Activated CD8-positive, alpha-beta memory T cell treated with anti-CD3 and anti-CD28 coated beads for 48 hours (primary cell): ENCODE results near the gene RNH1.

Experiments used
- DNase-seq, 3 experiments: peaks; one replicate each; pipeline ENCODE4 v3.0.0-alpha.2; 2020; ENCODE audit warnings: low read depth in 2 of 3, low spot score in 2 of 3

The RNH1 gene

DNA sequence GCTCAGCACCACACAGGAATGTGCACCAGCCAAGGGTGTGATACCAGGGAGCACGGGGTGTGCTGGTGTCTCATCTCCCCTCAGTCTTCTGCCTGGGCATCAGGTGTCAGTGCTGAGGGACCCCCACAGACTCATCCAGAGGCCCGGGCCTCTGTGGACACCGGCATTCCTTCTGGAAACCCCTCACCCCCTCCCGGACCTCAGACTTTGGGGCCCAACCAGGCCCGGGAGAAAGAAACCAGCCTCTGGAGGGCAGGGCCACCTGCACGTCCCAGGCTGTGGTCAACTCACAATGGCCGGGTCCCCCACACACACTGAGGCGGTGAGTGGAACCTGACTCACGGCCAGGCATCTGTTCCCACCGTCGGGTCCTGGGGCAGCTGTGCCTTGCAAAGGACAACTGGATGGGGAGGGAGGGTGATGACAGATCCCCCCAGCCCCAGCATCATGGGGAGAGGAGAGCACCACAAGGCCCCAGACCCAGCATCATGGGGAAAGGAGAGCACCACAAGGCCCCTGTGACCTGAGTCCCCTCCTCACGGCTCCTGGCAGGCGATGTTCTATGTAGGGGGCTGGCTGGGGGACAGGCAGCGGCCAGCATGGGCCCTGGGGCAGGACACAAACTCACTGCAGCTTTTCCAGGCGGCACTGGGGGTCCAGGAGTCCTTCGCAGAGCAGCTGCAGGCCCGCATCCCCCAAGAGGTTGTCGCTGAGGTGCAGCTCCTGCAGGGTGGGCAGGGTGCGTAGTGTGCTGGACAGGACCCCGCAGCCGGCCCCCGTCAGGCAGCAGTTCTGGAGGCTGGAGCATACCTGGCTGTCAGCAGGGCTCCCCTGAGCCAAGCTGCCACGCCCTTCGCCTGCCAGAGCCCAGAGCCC lies 7.6 kb downstream of the RNH1 start:
- DNase-seq = no peak

GRCh38 chr11:498297-499181 lies 8.5 kb downstream of the RNH1 start:
- no peak for DNase-seq

DNA sequence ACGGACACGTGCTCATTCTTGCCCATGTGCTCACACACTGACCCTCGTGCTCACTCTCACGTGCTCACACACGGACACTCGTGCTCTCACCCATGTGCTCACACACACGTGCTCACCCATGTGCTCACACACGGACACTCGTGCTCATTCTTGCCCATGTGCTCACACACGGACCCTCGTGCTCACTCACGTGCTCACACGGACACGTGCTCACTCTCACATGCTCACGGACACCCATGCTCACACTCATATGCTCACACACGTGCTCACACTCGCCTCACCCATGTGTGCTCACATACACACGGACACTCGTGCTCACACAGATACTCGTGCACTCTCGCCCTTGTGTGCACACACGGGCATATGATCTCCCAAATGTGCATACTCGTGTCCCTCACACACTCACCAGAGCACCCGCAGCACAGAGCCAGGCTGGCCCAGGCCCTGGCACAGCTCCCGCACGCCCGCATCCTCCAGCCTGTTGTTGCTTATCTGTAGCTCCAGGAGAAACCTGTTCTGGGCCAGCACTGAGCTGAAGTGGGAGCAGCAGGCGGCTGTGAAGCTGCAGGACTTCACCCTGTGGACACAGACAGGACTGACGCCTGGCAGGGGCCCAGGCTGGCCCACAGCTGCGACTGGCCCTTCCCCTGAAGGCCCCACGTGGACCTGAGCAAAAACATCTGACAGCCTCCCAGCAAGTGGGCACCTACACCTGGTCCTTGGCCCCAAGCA lies 9.3 kb downstream of the RNH1 start:
- DNase-seq = no peak

DNA sequence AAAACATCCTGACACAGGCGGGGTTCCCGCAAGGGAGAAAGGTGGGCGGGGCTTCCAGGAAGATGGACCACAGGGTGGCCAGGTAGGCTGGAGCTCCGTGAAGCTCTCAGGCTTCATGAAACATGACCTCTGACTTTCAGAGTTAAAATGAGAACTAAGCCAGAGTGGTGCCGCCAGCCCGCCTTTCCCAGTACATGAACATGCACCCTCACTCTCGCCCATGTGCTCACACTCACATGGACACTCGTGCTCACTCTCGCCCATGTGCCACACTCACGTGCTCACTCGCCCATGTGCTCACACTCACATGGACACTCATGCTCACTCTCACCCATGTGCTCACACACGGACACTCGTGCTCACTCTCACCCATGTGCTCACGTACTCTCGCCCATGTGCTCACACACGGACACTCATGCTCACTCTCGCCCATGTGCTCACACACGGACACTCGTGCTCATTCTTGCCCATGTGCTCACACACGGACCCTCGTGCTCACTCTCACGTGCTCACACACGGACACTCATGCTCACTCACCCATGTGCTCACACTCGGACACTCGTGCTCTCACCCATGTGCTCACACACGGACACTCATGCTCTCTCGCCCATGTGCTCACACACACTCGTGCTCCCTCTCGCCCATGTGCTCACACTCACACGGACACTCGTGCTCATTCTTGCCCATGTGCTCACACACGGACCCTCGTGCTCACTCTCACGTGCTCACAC lies 10.0 kb downstream of the RNH1 start:
- DNase-seq = no peak

GRCh38 chr11:495537-495931 lies 11.5 kb downstream of the RNH1 start:
- DNase-seq = no peak

DNA sequence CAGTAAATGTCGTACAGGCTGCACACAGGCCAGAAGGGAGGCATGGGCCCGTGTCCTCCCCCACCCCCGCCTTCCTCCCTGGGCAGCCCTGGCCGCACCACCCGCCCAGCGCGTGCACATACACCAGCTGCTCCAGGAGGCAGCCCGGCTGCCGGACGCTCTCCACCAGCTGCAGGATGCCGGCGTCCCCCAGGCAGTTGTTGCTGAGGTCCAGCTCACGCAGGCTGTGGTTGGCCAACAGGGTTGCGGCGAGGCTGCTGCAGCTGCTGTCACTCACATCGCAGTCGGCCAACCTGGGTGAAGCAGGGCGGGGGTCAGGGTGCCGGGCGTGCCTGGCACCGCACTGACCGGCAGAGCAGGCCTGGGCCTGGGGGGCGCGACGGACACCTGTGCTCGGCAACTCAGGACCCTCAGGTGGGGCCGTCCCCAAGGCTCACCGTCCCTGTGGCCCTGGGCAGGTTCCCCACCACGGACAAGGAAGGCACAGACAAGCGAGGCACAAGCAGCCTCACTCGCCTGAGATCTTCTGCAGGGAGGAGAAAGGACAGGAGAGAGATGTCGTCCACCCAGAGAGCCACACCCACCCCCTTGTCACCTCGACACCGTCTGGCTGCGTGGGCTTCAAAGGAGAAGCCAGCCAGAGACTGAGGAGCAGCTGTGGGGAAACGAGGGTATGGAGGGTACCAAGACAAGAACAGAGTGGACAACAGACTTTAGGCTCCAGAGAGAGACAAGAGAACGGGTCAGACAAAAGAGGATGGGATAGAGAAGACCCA lies 12.1 kb downstream of the RNH1 start:
- no peak for DNase-seq

- DNase-seq = no peak
These were observed 14.4 kb downstream of the RNH1 start for GRCh38 chr11:492427-493226.

DNA sequence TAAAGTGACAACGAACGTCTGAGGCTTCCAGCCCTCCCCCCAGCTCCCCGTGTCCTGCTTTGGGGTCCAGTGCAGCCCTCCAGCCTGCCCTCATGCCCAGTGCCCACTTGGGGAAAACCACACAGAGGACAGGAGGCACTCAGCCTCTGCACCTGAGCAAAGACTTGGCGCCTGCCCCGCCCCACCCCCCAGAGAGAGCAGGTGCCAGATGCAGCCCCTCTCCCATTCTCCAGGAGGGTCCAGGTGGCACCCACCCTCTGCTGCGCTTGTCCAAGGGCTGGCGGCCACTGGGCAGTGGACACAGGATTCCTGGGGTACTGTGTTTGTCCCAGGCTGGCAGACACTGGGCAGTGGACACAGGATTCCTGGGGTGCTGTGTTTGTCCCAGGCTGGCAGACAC lies 15.7 kb downstream of the RNH1 start:
- no peak for DNase-seq

DNA sequence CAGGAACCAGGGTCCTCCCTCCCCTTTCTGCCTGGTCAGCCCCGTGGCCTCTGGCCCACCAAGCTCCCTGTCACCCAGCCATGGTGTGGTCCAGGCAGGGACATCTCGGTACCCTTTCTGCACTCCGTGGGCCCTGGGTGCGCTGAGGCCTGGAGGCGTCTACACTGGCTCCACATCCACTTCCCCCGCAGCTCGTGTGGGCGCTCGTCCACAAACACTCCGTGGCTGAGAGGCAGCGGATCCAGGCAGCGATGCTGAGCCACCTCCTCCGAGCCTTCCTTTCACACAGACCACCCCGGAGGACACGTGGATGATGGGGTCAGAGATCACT lies 16.1 kb downstream of the RNH1 start:
- no peak for DNase-seq

GRCh38 chr11:490186-490929 lies 16.7 kb downstream of the RNH1 start:
- no peak for DNase-seq

DNA sequence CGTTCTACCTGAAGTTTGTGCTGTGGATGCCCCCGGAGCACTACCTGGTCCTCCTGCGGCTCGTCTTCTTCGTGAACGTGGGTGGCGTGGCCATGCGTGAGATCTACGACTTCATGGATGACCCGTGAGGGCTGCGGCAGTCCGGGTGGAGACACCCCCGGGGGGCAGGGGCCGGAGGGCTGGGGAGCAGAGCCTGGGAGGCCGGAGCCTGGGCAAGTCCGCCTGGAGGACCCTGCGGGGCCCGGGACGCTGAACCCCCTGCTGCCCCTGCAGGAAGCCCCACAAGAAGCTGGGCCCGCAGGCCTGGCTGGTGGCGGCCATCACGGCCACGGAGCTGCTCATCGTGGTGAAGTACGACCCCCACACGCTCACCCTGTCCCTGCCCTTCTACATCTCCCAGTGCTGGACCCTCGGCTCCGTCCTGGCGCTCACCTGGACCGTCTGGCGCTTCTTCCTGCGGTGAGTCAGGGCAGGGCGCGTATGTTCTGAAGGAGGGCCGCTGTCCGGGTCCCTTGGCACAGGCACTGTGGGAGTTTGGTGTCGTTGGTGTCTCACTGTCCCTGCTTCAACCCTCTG lies 17.3 kb downstream of the RNH1 start:
- DNase-seq = no peak

DNA sequence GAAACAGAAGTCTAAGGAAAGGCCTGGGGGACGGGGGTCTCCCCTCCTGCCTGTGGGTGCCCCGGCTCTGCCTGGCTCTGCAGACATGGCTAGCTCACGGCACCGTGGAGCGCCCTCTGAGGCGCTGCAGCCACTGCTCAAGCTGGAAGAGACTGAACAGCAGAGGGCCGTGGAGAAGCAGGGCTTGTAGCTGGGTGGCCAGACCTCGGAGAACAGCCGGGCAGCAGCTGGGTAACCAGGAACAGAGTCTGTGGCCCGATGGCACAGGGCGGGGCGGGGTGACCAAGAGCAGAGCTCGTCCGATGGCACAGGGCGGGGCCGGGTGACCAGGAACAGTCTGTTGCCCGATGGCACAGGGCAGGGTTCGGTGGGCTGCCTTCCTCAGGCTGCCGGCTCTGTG lies 18.1 kb downstream of the RNH1 start:
- no peak for DNase-seq

GRCh38 chr11:488579-488978 lies 18.5 kb downstream of the RNH1 start:
- DNase-seq = no peak

DNA sequence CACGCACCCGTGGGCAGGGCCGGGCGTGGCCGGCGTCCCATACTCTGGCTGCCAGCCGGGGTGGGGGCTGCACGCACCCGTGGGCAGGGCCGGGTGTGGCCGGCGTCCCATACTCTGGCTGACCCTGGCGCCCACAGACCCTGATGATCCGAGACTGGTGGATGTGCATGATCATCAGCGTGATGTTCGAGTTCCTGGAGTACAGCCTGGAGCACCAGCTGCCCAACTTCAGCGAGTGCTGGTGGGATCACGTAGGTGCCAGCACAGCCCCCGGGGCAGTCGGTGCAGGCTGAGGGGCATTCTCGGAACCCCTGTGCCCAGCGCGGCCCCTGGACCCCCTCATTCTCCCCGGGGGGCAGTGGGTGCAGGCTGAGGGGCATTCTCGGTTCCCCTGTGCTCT lies 19.0 kb downstream of the RNH1 start:
- DNase-seq = no peak

DNA sequence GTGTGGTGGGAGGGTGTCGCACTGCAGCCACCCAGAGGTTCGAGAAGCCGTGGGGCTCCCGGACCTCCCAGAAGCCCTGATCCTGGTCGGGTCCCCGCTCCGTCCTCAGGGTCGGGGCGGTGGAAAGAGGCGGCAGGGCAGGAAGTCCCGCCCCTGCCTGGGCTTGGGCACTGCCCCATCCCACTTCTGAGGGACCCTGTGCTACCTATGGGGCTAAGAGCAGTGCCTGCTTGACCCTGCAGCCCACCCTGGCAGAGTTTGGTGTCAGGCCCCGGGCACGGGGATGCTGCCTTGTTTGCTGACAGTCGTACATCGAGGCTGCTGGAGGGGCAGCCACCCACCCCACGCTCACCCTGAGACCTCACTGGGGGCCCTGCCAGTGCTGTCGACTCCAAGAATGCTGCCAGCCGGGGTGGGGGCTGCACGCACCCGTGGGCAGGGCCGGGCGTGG lies 19.4 kb downstream of the RNH1 start:
- no peak for DNase-seq

GRCh38 chr11:486189-486588 lies 20.9 kb downstream of the RNH1 start:
- no peak for DNase-seq

GRCh38 chr11:484616-485015 lies 22.4 kb downstream of the RNH1 start:
- DNase-seq = no peak

DNA sequence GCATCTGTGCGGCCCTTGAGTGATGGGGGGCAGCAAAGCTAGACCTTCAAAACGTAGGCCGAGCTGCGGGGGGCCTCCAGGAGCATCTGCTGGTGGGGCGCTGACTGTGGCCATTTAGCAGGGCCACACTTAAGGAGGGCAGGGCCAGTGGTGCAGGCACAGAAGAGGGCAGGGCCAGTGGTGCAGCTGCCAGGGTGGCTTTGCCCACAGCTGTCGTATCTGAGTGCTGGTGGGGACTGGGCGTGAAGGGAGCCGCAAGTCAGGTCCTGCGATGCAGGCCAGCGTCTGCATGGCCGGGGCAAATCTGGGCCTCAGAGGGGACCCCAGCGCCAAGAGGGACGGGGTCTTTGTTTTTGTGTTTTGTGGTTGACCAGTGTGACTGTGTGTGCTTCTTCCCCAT lies 27.7 kb downstream of the RNH1 start:
- no peak for DNase-seq
